Panc1 (cell line): ENCODE measurements around the gene ATXN1L. TPM values are rescaled to one million over a fixed set of nuclear protein-coding genes. Genes with fewer than 3 reads are reported as not detected.
A peak's percentile ranks its signal among the peaks of the same experiment; 100 is the strongest.

Experiments
- ATAC-seq: fragments of 200-7000 bp; cut with Tn5 transposase; 2 replicates; pipeline ENCODE4 v1.9.1; 2020; ENCODE audit warnings: mild to moderate bottlenecking, moderate library complexity
- BruUV-seq: library from RNA; stranded (reverse); fragments of 400-500 nt; replicated peaks from 2 replicates; lab custom pipeline; 2021; lab: Mats Ljungman, UMichigan
- CTCF ChIA-PET: fragments of 300-600 bp; sonication (Branson Sonifier 250); formaldehyde crosslinking; loops from one replicate; lab custom pipeline; 2022; ENCODE audit warnings: antibody characterized with exemption; lab: Charles Lee
- POLR2A ChIA-PET: fragments of 300-600 bp; sonication (Branson Sonifier 250); formaldehyde crosslinking; loops from one replicate; lab custom pipeline; 2022; ENCODE audit warnings: antibody characterized with exemption; lab: Charles Lee
- DNase-seq: peaks from one replicate; pipeline ENCODE4 v3.0.0-alpha.2; 2010; ENCODE audit warnings: low read depth, low spot score
- H3K27ac ChIP-seq: 2 replicates; pipeline ENCODE4 v1.5.1; 2011; ENCODE audit warnings: mild to moderate bottlenecking, low read length, inconsistent platforms
- H3K27me3 ChIP-seq: fragments of 200-500 bp; sonication (Bioruptor generic); 2 replicates; pipeline ENCODE4 v1.6.0; 2014; ENCODE audit warnings: low read length, inconsistent platforms; ENCODE audit not compliant: control insufficient read depth, insufficient read depth
- H3K36me3 ChIP-seq: fragments of 200-500 bp; sonication (Bioruptor generic); 2 replicates; pipeline ENCODE4 v1.5.1; 2014; ENCODE audit warnings: inconsistent platforms, mild to moderate bottlenecking, low read length, moderate library complexity; ENCODE audit not compliant: control insufficient read depth, insufficient read depth
- H3K4me1 ChIP-seq: 2 replicates; pipeline ENCODE4 v1.5.1; 2011; ENCODE audit warnings: inconsistent platforms, mild to moderate bottlenecking, low read length, moderate library complexity; ENCODE audit not compliant: control insufficient read depth, insufficient read depth
- H3K4me3 ChIP-seq, 2 experiments: 2 replicates each; pipeline ENCODE4 v1.5.1; 2011 to 2012; ENCODE audit warnings: low read depth in 2 of 2, low read length in 2 of 2, mild to moderate bottlenecking in 2 of 2, inconsistent platforms in 1 of 2, moderate library complexity in 1 of 2
- H3K9me3 ChIP-seq: fragments of 200-500 bp; sonication (Bioruptor generic); 2 replicates; pipeline ENCODE4 v1.5.1; 2014; ENCODE audit warnings: low read depth, mild to moderate bottlenecking, inconsistent platforms, low read length, moderate library complexity; ENCODE audit not compliant: control insufficient read depth, insufficient read depth
- POLR2AphosphoS5 ChIP-seq: IDR thresholded peaks from 2 replicates; pipeline ENCODE4 v1.6.1; 2012; ENCODE audit warnings: mild to moderate bottlenecking, low read depth, low read length, moderate library complexity
- SIN3A ChIP-seq: IDR thresholded peaks from 2 replicates; pipeline ENCODE4 v1.6.1; 2012; ENCODE audit warnings: low read depth, mild to moderate bottlenecking, low read length, moderate library complexity, borderline replicate concordance; ENCODE audit not compliant: insufficient read depth
- TCF7L2 ChIP-seq: IDR thresholded peaks from 2 replicates; pipeline ENCODE4 v1.6.1; 2011; ENCODE audit warnings: mild to moderate bottlenecking, low read depth, low read length, inconsistent platforms
- in situ Hi-C: cut with HindIII; loops from 2 replicates; pipeline ENCODE4 v1.10.0; 2016; ENCODE audit warnings: low sequenced_read_pairs, low pct_unique_long_range_greater_than_20kb
- intact Hi-C: fragments of 100-400 bp; cut with micrococcal nuclease; formaldehyde crosslinking; loops from one replicate; pipeline ENCODE4 v1.10.0; 2022; ENCODE audit not compliant: unreplicated experiment
- total RNA-seq: library from RNA; stranded (reverse); gene quantifications from one replicate; pipeline ENCODE4 v1.2.1, GENCODE V29; 2021; ENCODE audit not compliant: unreplicated experiment
- TF ChIP-seq, protein P1 (sequence below), 2 experiments: IDR thresholded peaks; 2 replicates each; pipeline ENCODE4 v1.6.1; 2011 to 2012; ENCODE audit warnings: low read depth in 2 of 2, control low read depth in 1 of 2, low read length in 1 of 2, mild to moderate bottlenecking in 1 of 2, moderate library complexity in 1 of 2; ENCODE audit not compliant: insufficient read depth in 1 of 2
- TF ChIP-seq, protein P2 (sequence below): fragments of 450-650 bp; IDR thresholded peaks from 2 replicates; pipeline ENCODE4 v1.5.1; 2017; ENCODE audit warnings: mild to moderate bottlenecking

ATXN1L gene
- total RNA-seq, 1 experiment from 2014 or later = 17.3 TPM

- intact Hi-C loops = no loop called here
- Histone ChIP-seq H3K36me3 (peaks cover 7% of the 10 kb centered on the region), H3K27ac (peak overlapping the region; percentile 94), H3K4me3 (peak overlapping the region; percentile 83 to 87), H3K4me1 (peaks cover 3% of the 10 kb centered on the region; the same call in 1 of the 2 replicates), H3K9me3 (no peaks in the 10 kb centered on the region), H3K27me3 (no peaks in the 10 kb centered on the region)
- ChIA-PET CTCF (no interaction called here), POLR2A (interaction anchor here (0.6 kb wide), 1 partner anchor 22 kb away, joined by 3 read pairs; no protein-coding TSS in a partner anchor)
- no TSS peak for BruUV-seq
- no peak for DNase-seq
- in situ Hi-C loops = no loop called here
- peak; percentile 68 for ATAC-seq
- TF ChIP-seq, protein P1, sequence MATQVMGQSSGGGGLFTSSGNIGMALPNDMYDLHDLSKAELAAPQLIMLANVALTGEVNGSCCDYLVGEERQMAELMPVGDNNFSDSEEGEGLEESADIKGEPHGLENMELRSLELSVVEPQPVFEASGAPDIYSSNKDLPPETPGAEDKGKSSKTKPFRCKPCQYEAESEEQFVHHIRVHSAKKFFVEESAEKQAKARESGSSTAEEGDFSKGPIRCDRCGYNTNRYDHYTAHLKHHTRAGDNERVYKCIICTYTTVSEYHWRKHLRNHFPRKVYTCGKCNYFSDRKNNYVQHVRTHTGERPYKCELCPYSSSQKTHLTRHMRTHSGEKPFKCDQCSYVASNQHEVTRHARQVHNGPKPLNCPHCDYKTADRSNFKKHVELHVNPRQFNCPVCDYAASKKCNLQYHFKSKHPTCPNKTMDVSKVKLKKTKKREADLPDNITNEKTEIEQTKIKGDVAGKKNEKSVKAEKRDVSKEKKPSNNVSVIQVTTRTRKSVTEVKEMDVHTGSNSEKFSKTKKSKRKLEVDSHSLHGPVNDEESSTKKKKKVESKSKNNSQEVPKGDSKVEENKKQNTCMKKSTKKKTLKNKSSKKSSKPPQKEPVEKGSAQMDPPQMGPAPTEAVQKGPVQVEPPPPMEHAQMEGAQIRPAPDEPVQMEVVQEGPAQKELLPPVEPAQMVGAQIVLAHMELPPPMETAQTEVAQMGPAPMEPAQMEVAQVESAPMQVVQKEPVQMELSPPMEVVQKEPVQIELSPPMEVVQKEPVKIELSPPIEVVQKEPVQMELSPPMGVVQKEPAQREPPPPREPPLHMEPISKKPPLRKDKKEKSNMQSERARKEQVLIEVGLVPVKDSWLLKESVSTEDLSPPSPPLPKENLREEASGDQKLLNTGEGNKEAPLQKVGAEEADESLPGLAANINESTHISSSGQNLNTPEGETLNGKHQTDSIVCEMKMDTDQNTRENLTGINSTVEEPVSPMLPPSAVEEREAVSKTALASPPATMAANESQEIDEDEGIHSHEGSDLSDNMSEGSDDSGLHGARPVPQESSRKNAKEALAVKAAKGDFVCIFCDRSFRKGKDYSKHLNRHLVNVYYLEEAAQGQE (IDR thresholded peaks at IDR 0.05; ENCODE audit: insufficient read depth in 1 of 2, low read depth in 2 of 2, low read length in 1 of 2) = no peak
- TF ChIP-seq POLR2AphosphoS5 (no peak), SIN3A (no peak), TCF7L2 (no peak)
- TF ChIP-seq, protein P2, sequence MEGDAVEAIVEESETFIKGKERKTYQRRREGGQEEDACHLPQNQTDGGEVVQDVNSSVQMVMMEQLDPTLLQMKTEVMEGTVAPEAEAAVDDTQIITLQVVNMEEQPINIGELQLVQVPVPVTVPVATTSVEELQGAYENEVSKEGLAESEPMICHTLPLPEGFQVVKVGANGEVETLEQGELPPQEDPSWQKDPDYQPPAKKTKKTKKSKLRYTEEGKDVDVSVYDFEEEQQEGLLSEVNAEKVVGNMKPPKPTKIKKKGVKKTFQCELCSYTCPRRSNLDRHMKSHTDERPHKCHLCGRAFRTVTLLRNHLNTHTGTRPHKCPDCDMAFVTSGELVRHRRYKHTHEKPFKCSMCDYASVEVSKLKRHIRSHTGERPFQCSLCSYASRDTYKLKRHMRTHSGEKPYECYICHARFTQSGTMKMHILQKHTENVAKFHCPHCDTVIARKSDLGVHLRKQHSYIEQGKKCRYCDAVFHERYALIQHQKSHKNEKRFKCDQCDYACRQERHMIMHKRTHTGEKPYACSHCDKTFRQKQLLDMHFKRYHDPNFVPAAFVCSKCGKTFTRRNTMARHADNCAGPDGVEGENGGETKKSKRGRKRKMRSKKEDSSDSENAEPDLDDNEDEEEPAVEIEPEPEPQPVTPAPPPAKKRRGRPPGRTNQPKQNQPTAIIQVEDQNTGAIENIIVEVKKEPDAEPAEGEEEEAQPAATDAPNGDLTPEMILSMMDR = no peak
Measured at GRCh38 chr16:71895679-71896365, 50.0 kb downstream of the ATXN1L start.

- in situ Hi-C loops (no loop called here), intact Hi-C loops (no loop called here)
- H3K4me3 ChIP-seq = peak overlapping the region; percentile 83 to 87
- peaks cover 5% of the 10 kb centered on the region; the same call in 1 of the 2 replicates for H3K4me1 ChIP-seq
- H3K9me3 ChIP-seq = no peaks in the 10 kb centered on the region
- peaks cover 7% of the 10 kb centered on the region for H3K36me3 ChIP-seq
- CTCF ChIA-PET = no interaction called here
- H3K27ac ChIP-seq = peak overlapping the region; percentile 94
- no peak for TF ChIP-seq POLR2AphosphoS5
- no peak for TF ChIP-seq SIN3A
- TF ChIP-seq, protein P1 (IDR thresholded peaks at IDR 0.05; ENCODE audit: insufficient read depth in 1 of 2, low read depth in 2 of 2, low read length in 1 of 2) = no peak
- no peak for TF ChIP-seq TCF7L2
- TF ChIP-seq, protein P2 = no peak
- no peak for DNase-seq
- no TSS peak for BruUV-seq
- POLR2A ChIA-PET = no interaction called here
- H3K27me3 ChIP-seq = no peaks in the 10 kb centered on the region
- ATAC-seq = no peak
Measured at GRCh38 chr16:71896764-71897368, 51.1 kb downstream of the ATXN1L start.
